Smooth muscle cell (in vitro differentiated cells): ENCODE measurements around the gene BACH1. TPM values are rescaled to one million over a fixed set of nuclear protein-coding genes. Genes with fewer than 3 reads are reported as not detected.

Experiments
- DNase-seq: peaks from one replicate; lab custom pipeline; 2025; ENCODE audit not compliant: unreplicated experiment; lab: John Stamatoyannopoulos, UW
- H2AFZ ChIP-seq: fragments of 200-600 bp; sonication (generic); 2 replicates; pipeline ENCODE4 v1.6.0; 2016; ENCODE audit warnings: antibody characterized with exemption, low read depth, mild to moderate bottlenecking
- H3F3A ChIP-seq: fragments of 200-600 bp; sonication (generic); 2 replicates; pipeline ENCODE4 v1.6.0; 2017; ENCODE audit warnings: antibody characterized with exemption, low read depth
- H3K27ac ChIP-seq: fragments of 200-600 bp; sonication (generic); 2 replicates; pipeline ENCODE4 v1.5.1; 2016; ENCODE audit warnings: low read depth, mild to moderate bottlenecking
- H3K27me3 ChIP-seq: fragments of 200-600 bp; sonication (generic); 2 replicates; pipeline ENCODE4 v1.6.1; 2016; ENCODE audit warnings: low read depth, mild to moderate bottlenecking
- H3K36me3 ChIP-seq: fragments of 200-600 bp; sonication (generic); 2 replicates; pipeline ENCODE4 v1.5.1; 2016; ENCODE audit warnings: low read depth
- H3K4me1 ChIP-seq: fragments of 200-600 bp; sonication (generic); 2 replicates; pipeline ENCODE4 v1.5.1; 2016; ENCODE audit warnings: low read depth
- H3K4me2 ChIP-seq: fragments of 200-600 bp; sonication (generic); 2 replicates; pipeline ENCODE4 v1.6.0; 2016; ENCODE audit warnings: mild to moderate bottlenecking
- H3K4me3 ChIP-seq: fragments of 200-600 bp; sonication (generic); 2 replicates; pipeline ENCODE4 v1.5.1; 2016; ENCODE audit warnings: mild to moderate bottlenecking
- H3K79me2 ChIP-seq: fragments of 200-600 bp; sonication (generic); 2 replicates; pipeline ENCODE4 v1.6.0; 2016; ENCODE audit warnings: low read depth, mild to moderate bottlenecking
- H3K9ac ChIP-seq: fragments of 200-600 bp; sonication (generic); 2 replicates; pipeline ENCODE4 v1.6.0; 2016; ENCODE audit warnings: low read depth
- H3K9me3 ChIP-seq: fragments of 200-600 bp; sonication (generic); replicated peaks from 2 replicates; pipeline ENCODE4 v1.5.1; 2016; ENCODE audit warnings: low read depth
- H4K20me1 ChIP-seq: fragments of 200-600 bp; sonication (generic); 2 replicates; pipeline ENCODE4 v1.6.0; 2016; ENCODE audit warnings: low read depth
- CTCF ChIP-seq: fragments of 200-600 bp; sonication (generic); IDR thresholded peaks from 2 replicates; pipeline ENCODE4 v1.5.1; 2017; ENCODE audit warnings: borderline replicate concordance, mild to moderate bottlenecking, antibody characterized with exemption; ENCODE audit not compliant: insufficient read depth, poor library complexity, severe bottlenecking
- WGBS: methylation state at CpG from one replicate; pipeline ENCODE4 v1.1.7; 2016; ENCODE audit warnings: low lambda C conversion rate; 5-methylcytosine and 5-hydroxymethylcytosine counted together
- polyA plus RNA-seq: library from polyadenylated mRNA; unstranded; fragments of >200 nt; fragmentation: Nextera tagmentation; extraction: Ambion mirVana; gene quantifications from 2 replicates; pipeline ENCODE4 v1.2.1, GENCODE V29; 2016
- total RNA-seq: library from RNA; depleted of rRNA; stranded (reverse); fragments of >200 nt; gene quantifications from 2 replicates; pipeline ENCODE4 v1.2.3, GENCODE V29; 2014

The BACH1 gene
- total and polyA plus RNA-seq, 2 experiments from 2014 or later = 29.5 to 103 TPM

- DNase-seq = no peak
- H3K36me3 ChIP-seq = no peaks in the 10 kb centered on the region
- no peaks in the 10 kb centered on the region for H4K20me1 ChIP-seq
- H3F3A ChIP-seq = no peaks in the 10 kb centered on the region
- no peak overlapping the region for H3K9ac ChIP-seq
- no peaks in the 10 kb centered on the region for H3K4me1 ChIP-seq
- no peaks in the 10 kb centered on the region for H3K9me3 ChIP-seq
- TF ChIP-seq CTCF = peak; percentile 69
- H3K79me2 ChIP-seq = no peaks in the 10 kb centered on the region
- H2AFZ ChIP-seq = no peak overlapping the region
- H3K27ac ChIP-seq = no peak overlapping the region
- no peak overlapping the region for H3K4me3 ChIP-seq
- H3K4me2 ChIP-seq = no peak overlapping the region
- WGBS = 50% methylated on average over 11 of the region's 11 CpGs
- H3K27me3 ChIP-seq = no peaks in the 10 kb centered on the region
These were observed 73.5 kb downstream of the BACH1 start for GRCh38 chr21:29372063-29372802.

- H2AFZ ChIP-seq = no peak overlapping the region
- no peaks in the 10 kb centered on the region for H3K4me1 ChIP-seq
- no peak overlapping the region for H3K9ac ChIP-seq
- no peaks in the 10 kb centered on the region for H3F3A ChIP-seq
- no peak overlapping the region for H3K4me3 ChIP-seq
- no peaks in the 10 kb centered on the region for H3K9me3 ChIP-seq
- no peaks in the 10 kb centered on the region for H3K36me3 ChIP-seq
- H3K27ac ChIP-seq = no peak overlapping the region
- 90% methylated on average over 1 of the region's 1 CpG for whole genome bisulfite sequencing
- no peaks in the 10 kb centered on the region for H4K20me1 ChIP-seq
- no peaks in the 10 kb centered on the region for H3K27me3 ChIP-seq
- H3K79me2 ChIP-seq = no peaks in the 10 kb centered on the region
- no peak overlapping the region for H3K4me2 ChIP-seq
- no peak for TF ChIP-seq CTCF
- DNase-seq = no peak
These were observed 75.8 kb downstream of the BACH1 start for GRCh38 chr21:29374481-29374880.

GRCh38 chr21:29376556-29376955, 77.8 kb downstream of the BACH1 start:
- H3K79me2 ChIP-seq = no peaks in the 10 kb centered on the region
- no peak overlapping the region for H3K9ac ChIP-seq
- no peaks in the 10 kb centered on the region for H3K9me3 ChIP-seq
- H3K27me3 ChIP-seq = no peaks in the 10 kb centered on the region
- H3K4me3 ChIP-seq = no peak overlapping the region
- peak; percentile 33 for TF ChIP-seq CTCF
- no peaks in the 10 kb centered on the region for H3F3A ChIP-seq
- 63% methylated on average over 3 of the region's 3 CpGs for WGBS
- H3K27ac ChIP-seq = no peak overlapping the region
- H4K20me1 ChIP-seq = no peaks in the 10 kb centered on the region
- no peak overlapping the region for H2AFZ ChIP-seq
- no peak for DNase-seq
- H3K4me2 ChIP-seq = no peak overlapping the region
- no peaks in the 10 kb centered on the region for H3K36me3 ChIP-seq
- no peaks in the 10 kb centered on the region for H3K4me1 ChIP-seq

- no peaks in the 10 kb centered on the region for H3K27me3 ChIP-seq
- no peaks in the 10 kb centered on the region for H3F3A ChIP-seq
- no peak for TF ChIP-seq CTCF
- H3K79me2 ChIP-seq = no peaks in the 10 kb centered on the region
- H3K36me3 ChIP-seq = no peaks in the 10 kb centered on the region
- no peak overlapping the region for H3K4me2 ChIP-seq
- no peaks in the 10 kb centered on the region for H4K20me1 ChIP-seq
- H2AFZ ChIP-seq = no peak overlapping the region
- no peak overlapping the region for H3K9ac ChIP-seq
- H3K4me3 ChIP-seq = no peak overlapping the region
- H3K4me1 ChIP-seq = no peaks in the 10 kb centered on the region
- no peak overlapping the region for H3K27ac ChIP-seq
- no peak for DNase-seq
- H3K9me3 ChIP-seq = no peaks in the 10 kb centered on the region
- 92% methylated on average over 4 of the region's 4 CpGs for WGBS
These were observed 78.5 kb downstream of the BACH1 start for GRCh38 chr21:29377266-29377665.
